Panc1 (cell line): Measurements from ENCODE around the gene CCR7. TPM values are rescaled to one million over a fixed set of nuclear protein-coding genes. Genes with fewer than 3 reads are reported as not detected.

Experiments used
- ATAC-seq: fragments of 200-7000 bp; cut with Tn5 transposase; 2 replicates; pipeline ENCODE4 v1.9.1; 2020; ENCODE audit warnings: mild to moderate bottlenecking, moderate library complexity
- BruUV-seq: library from RNA; stranded (reverse); fragments of 400-500 nt; replicated peaks from 2 replicates; lab custom pipeline; 2021; lab: Mats Ljungman, UMichigan
- CTCF ChIA-PET: fragments of 300-600 bp; sonication (Branson Sonifier 250); formaldehyde crosslinking; loops from one replicate; lab custom pipeline; 2022; ENCODE audit warnings: antibody characterized with exemption; lab: Charles Lee
- POLR2A ChIA-PET: fragments of 300-600 bp; sonication (Branson Sonifier 250); formaldehyde crosslinking; loops from one replicate; lab custom pipeline; 2022; ENCODE audit warnings: antibody characterized with exemption; lab: Charles Lee
- DNase-seq: peaks from one replicate; pipeline ENCODE4 v3.0.0-alpha.2; 2010; ENCODE audit warnings: low read depth, low spot score
- H3K27ac ChIP-seq: 2 replicates; pipeline ENCODE4 v1.5.1; 2011; ENCODE audit warnings: mild to moderate bottlenecking, low read length, inconsistent platforms
- H3K27me3 ChIP-seq: fragments of 200-500 bp; sonication (Bioruptor generic); 2 replicates; pipeline ENCODE4 v1.6.0; 2014; ENCODE audit warnings: low read length, inconsistent platforms; ENCODE audit not compliant: control insufficient read depth, insufficient read depth
- H3K36me3 ChIP-seq: fragments of 200-500 bp; sonication (Bioruptor generic); 2 replicates; pipeline ENCODE4 v1.5.1; 2014; ENCODE audit warnings: inconsistent platforms, mild to moderate bottlenecking, low read length, moderate library complexity; ENCODE audit not compliant: control insufficient read depth, insufficient read depth
- H3K4me1 ChIP-seq: 2 replicates; pipeline ENCODE4 v1.5.1; 2011; ENCODE audit warnings: inconsistent platforms, mild to moderate bottlenecking, low read length, moderate library complexity; ENCODE audit not compliant: control insufficient read depth, insufficient read depth
- H3K4me3 ChIP-seq, 2 experiments: 2 replicates each; pipeline ENCODE4 v1.5.1; 2011 to 2012; ENCODE audit warnings: low read depth in 2 of 2, low read length in 2 of 2, mild to moderate bottlenecking in 2 of 2, inconsistent platforms in 1 of 2, moderate library complexity in 1 of 2
- H3K9me3 ChIP-seq: fragments of 200-500 bp; sonication (Bioruptor generic); 2 replicates; pipeline ENCODE4 v1.5.1; 2014; ENCODE audit warnings: low read depth, mild to moderate bottlenecking, inconsistent platforms, low read length, moderate library complexity; ENCODE audit not compliant: control insufficient read depth, insufficient read depth
- CTCF ChIP-seq: fragments of 450-650 bp; IDR thresholded peaks from 2 replicates; pipeline ENCODE4 v1.5.1; 2017; ENCODE audit warnings: mild to moderate bottlenecking
- POLR2AphosphoS5 ChIP-seq: IDR thresholded peaks from 2 replicates; pipeline ENCODE4 v1.6.1; 2012; ENCODE audit warnings: mild to moderate bottlenecking, low read depth, low read length, moderate library complexity
- REST ChIP-seq, 2 experiments: IDR thresholded peaks; 2 replicates each; pipeline ENCODE4 v1.6.1; 2011 to 2012; ENCODE audit warnings: low read depth in 2 of 2, control low read depth in 1 of 2, low read length in 1 of 2, mild to moderate bottlenecking in 1 of 2, moderate library complexity in 1 of 2; ENCODE audit not compliant: insufficient read depth in 1 of 2
- SIN3A ChIP-seq: IDR thresholded peaks from 2 replicates; pipeline ENCODE4 v1.6.1; 2012; ENCODE audit warnings: low read depth, mild to moderate bottlenecking, low read length, moderate library complexity, borderline replicate concordance; ENCODE audit not compliant: insufficient read depth
- TCF7L2 ChIP-seq: IDR thresholded peaks from 2 replicates; pipeline ENCODE4 v1.6.1; 2011; ENCODE audit warnings: mild to moderate bottlenecking, low read depth, low read length, inconsistent platforms
- in situ Hi-C: cut with HindIII; loops from 2 replicates; pipeline ENCODE4 v1.10.0; 2016; ENCODE audit warnings: low sequenced_read_pairs, low pct_unique_long_range_greater_than_20kb
- intact Hi-C: fragments of 100-400 bp; cut with micrococcal nuclease; formaldehyde crosslinking; loops from one replicate; pipeline ENCODE4 v1.10.0; 2022; ENCODE audit not compliant: unreplicated experiment
- total RNA-seq: library from RNA; stranded (reverse); gene quantifications from one replicate; pipeline ENCODE4 v1.2.1, GENCODE V29; 2021; ENCODE audit not compliant: unreplicated experiment

The CCR7 gene
- total RNA-seq, 1 experiment from 2014 or later, result 0.44 TPM

- TF ChIP-seq SIN3A (no peak), CTCF (no peak), POLR2AphosphoS5 (no peak), TCF7L2 (no peak), REST (IDR thresholded peaks at IDR 0.05; ENCODE audit: insufficient read depth in 1 of 2, low read depth in 2 of 2, low read length in 1 of 2) (no peak)
- DNase-seq (no peak), ATAC-seq (no peak)
- ChIA-PET CTCF (interaction anchor here (0.5 to 1.6 kb wide), 9 partner anchors 10 to 1043 kb away, joined by 3 to 9 read pairs (median 4); no protein-coding TSS in a partner anchor), POLR2A (no interaction called here)
- peaks cover 14% of the 10 kb centered on the region for H3K4me1 ChIP-seq
- intact Hi-C loops (no loop called here), in situ Hi-C loops (no loop called here)
- peaks cover 10% of the 10 kb centered on the region; the same call in 1 of the 2 replicates for H3K27me3 ChIP-seq
- no TSS peak for BruUV-seq
- H3K36me3 ChIP-seq, result no peaks in the 10 kb centered on the region
- H3K27ac ChIP-seq, result no peak overlapping the region
- no peak overlapping the region for H3K4me3 ChIP-seq
- no peaks in the 10 kb centered on the region for H3K9me3 ChIP-seq
Measured at GRCh38 chr17:40559564-40559916, 5.7 kb downstream of the CCR7 start.

- Histone ChIP-seq H3K27me3 (peaks cover 10% of the 10 kb centered on the region; the same call in 1 of the 2 replicates), H3K4me1 (peaks cover 14% of the 10 kb centered on the region), H3K4me3 (no peak overlapping the region), H3K36me3 (no peaks in the 10 kb centered on the region), H3K9me3 (no peaks in the 10 kb centered on the region), H3K27ac (no peak overlapping the region)
- intact Hi-C loops, result no loop called here
- ChIA-PET CTCF (interaction anchor here (0.6 to 1.1 kb wide), 3 partner anchors 115 to 270 kb away, joined by 3 to 8 read pairs (median 6); no protein-coding TSS in a partner anchor), POLR2A (no interaction called here)
- ATAC-seq, result no peak
- in situ Hi-C loops, result no loop called here
- no TSS peak for BruUV-seq
- DNase-seq, result no peak
- TF ChIP-seq REST (IDR thresholded peaks at IDR 0.05; ENCODE audit: insufficient read depth in 1 of 2, low read depth in 2 of 2, low read length in 1 of 2), result no peak
- TF ChIP-seq TCF7L2, result no peak
- no peak for TF ChIP-seq POLR2AphosphoS5
- TF ChIP-seq CTCF, result no peak
- TF ChIP-seq SIN3A, result no peak
Measured at GRCh38 chr17:40558890-40559563, 6.2 kb downstream of the CCR7 start.
